ENCODE results near the gene CHD9.

- TF ChIP-seq CTCF (conservative IDR thresholded peaks at IDR 0.05; ENCODE audit: low read length) = no peak
- no peak for TF ChIP-seq EZH2phosphoT487 (IDR thresholded peaks at IDR 0.05; ENCODE audit: borderline replicate concordance)
Observed at GRCh38 chr16:53129281-53130158, 74.7 kb downstream of the CHD9 start.
